DOHH2 (cell line): ENCODE measurements around the gene YTHDF1.

Source experiments
- EZH2phosphoT487 ChIP-seq: fragments of 200-600 bp; sonication (generic); IDR thresholded peaks from 2 replicates; pipeline ENCODE4 v1.6.1; 2017; ENCODE audit warnings: borderline replicate concordance, mild to moderate bottlenecking, antibody characterized with exemption, low read length, moderate library complexity, mixed read lengths
- TF ChIP-seq, protein P1 (sequence below): fragments of 200-600 bp; sonication (generic); IDR thresholded peaks from one replicate; pipeline ENCODE4 v1.5.1; 2014; ENCODE audit warnings: antibody characterized with exemption, mild to moderate bottlenecking, low read depth, low read length; ENCODE audit not compliant: poor library complexity, severe bottlenecking

DNA sequence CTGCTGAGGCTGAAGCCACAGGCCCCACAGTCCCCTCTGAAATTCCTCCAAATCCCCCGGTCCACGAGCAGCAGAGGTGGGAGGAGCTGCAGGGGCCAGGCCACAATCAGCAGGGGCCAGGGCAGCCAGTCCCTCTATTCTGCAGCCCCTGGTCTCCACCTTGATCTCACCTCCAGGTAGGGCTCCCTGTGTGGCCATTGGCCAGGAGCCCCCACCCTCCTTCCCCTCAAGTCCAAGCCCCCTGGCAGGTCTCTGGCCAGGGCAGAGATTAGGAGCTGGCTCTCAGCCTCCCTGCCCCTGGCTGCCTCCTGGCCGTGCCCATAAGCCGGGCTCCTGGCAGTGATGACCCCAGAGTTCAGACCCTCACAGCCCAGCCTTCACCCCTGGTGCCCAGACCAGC, 34.7 kb downstream of the YTHDF1 start:
- TF ChIP-seq, protein P1, sequence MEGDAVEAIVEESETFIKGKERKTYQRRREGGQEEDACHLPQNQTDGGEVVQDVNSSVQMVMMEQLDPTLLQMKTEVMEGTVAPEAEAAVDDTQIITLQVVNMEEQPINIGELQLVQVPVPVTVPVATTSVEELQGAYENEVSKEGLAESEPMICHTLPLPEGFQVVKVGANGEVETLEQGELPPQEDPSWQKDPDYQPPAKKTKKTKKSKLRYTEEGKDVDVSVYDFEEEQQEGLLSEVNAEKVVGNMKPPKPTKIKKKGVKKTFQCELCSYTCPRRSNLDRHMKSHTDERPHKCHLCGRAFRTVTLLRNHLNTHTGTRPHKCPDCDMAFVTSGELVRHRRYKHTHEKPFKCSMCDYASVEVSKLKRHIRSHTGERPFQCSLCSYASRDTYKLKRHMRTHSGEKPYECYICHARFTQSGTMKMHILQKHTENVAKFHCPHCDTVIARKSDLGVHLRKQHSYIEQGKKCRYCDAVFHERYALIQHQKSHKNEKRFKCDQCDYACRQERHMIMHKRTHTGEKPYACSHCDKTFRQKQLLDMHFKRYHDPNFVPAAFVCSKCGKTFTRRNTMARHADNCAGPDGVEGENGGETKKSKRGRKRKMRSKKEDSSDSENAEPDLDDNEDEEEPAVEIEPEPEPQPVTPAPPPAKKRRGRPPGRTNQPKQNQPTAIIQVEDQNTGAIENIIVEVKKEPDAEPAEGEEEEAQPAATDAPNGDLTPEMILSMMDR = no peak
- TF ChIP-seq EZH2phosphoT487 = no peak
